ELR (cell line): ENCODE measurements around the gene ITPK1.
"Not testable (repeated sequence)": the region's sequence is repeated elsewhere in the genome, so short reads cannot be mapped to it uniquely, and the experiment has no call there.

Experiments
- DNase-seq: peaks from one replicate; pipeline ENCODE4 v3.0.0-alpha.2; 2015; ENCODE audit warnings: low read depth

ITPK1 gene

GRCh38 chr14:93115821-93116675 lies at the start of gene ITPK1:
ITPK1 (minus strand) TSS chr14:93115925; CDS start chr14:93115163, 762 bp downstream.
- peak; percentile 74 for DNase-seq

- no peak for DNase-seq
These were observed 47.8 kb upstream of the ITPK1 start for GRCh38 chr14:93163564-93163963.

- DNase-seq = no peak
These were observed 45.8 kb upstream of the ITPK1 start for GRCh38 chr14:93161411-93161940.

- DNase-seq = peak; percentile 64
These were observed 44.7 kb upstream of the ITPK1 start for GRCh38 chr14:93160353-93160801.

- not testable (repeated sequence) for DNase-seq
These were observed 44.1 kb upstream of the ITPK1 start for GRCh38 chr14:93159625-93160352.

- not testable (repeated sequence) for DNase-seq
These were observed 42.6 kb upstream of the ITPK1 start for GRCh38 chr14:93158349-93158748.

- DNase-seq = no peak
These were observed 41.1 kb upstream of the ITPK1 start for GRCh38 chr14:93156693-93157369.

- no peak for DNase-seq
These were observed 39.9 kb upstream of the ITPK1 start for GRCh38 chr14:93155667-93156066.

GRCh38 chr14:93153121-93153520 lies 37.4 kb upstream of the ITPK1 start:
- DNase-seq = no peak

- DNase-seq = no peak
These were observed 34.8 kb upstream of the ITPK1 start for GRCh38 chr14:93150227-93151208.

GRCh38 chr14:93148979-93149378 lies 33.3 kb upstream of the ITPK1 start:
- no peak for DNase-seq

- DNase-seq = no peak
These were observed 30.4 kb upstream of the ITPK1 start for GRCh38 chr14:93146119-93146518.

- no peak for DNase-seq
These were observed 27.3 kb upstream of the ITPK1 start for GRCh38 chr14:93142854-93143652.

- DNase-seq = peak; percentile 38
These were observed 22.1 kb upstream of the ITPK1 start for GRCh38 chr14:93137864-93138263.

GRCh38 chr14:93136508-93136907 lies 20.8 kb upstream of the ITPK1 start:
- DNase-seq = not testable (repeated sequence)

- no peak for DNase-seq
These were observed 20.3 kb upstream of the ITPK1 start for GRCh38 chr14:93136009-93136408.

GRCh38 chr14:93135399-93135798 lies 19.7 kb upstream of the ITPK1 start:
- no peak for DNase-seq

GRCh38 chr14:93133464-93133863 lies 17.7 kb upstream of the ITPK1 start:
- peak; percentile 43 for DNase-seq

GRCh38 chr14:93132472-93133065 lies 16.8 kb upstream of the ITPK1 start:
- DNase-seq = peak; percentile 58
